Lower leg skin (tissue), 3 donors: ENCODE measurements around the gene ABHD17A.

ENCODE experiments used
- CTCF ChIP-seq, 3 donors: fragments of 450-650 bp; IDR thresholded peaks; one replicate each; pipeline ENCODE4 v1.5.1; 2016; ENCODE audit warnings: antibody characterized with exemption in 3 of 3, mild to moderate bottlenecking in 3 of 3, moderate library complexity in 2 of 3
- POLR2A ChIP-seq, 2 donors: fragments of 450-650 bp; IDR thresholded peaks; one replicate each; pipeline ENCODE4 v1.6.1; 2016 to 2017; ENCODE audit warnings: antibody characterized with exemption in 2 of 2, mild to moderate bottlenecking in 1 of 2, moderate library complexity in 1 of 2

GRCh38 chr19:1837222-1837565 is 48.1 kb downstream of the ABHD17A start:
- TF ChIP-seq CTCF (IDR thresholded peaks at IDR 0.05) = no peak
- no peak for TF ChIP-seq POLR2A (IDR thresholded peaks at IDR 0.05)
